AG10803 (cell line): ENCODE results near the gene NPTX2.

Experiments used
- DNase-seq: peaks from one replicate; pipeline ENCODE4 v3.0.0; 2010; ENCODE audit warnings: low read depth
- H3K4me3 ChIP-seq: 2 replicates; pipeline ENCODE4 v1.5.1; 2011; ENCODE audit warnings: mild to moderate bottlenecking, low read length, control low read depth
- TF ChIP-seq, protein P1 (sequence below): conservative IDR thresholded peaks from 2 replicates; pipeline ENCODE4 v1.5.1; 2011; ENCODE audit warnings: mild to moderate bottlenecking, low read length, control low read depth, inconsistent platforms

NPTX2 gene

GRCh38 chr7:98640375-98640774, 23.3 kb downstream of the NPTX2 start:
- TF ChIP-seq, protein P1, sequence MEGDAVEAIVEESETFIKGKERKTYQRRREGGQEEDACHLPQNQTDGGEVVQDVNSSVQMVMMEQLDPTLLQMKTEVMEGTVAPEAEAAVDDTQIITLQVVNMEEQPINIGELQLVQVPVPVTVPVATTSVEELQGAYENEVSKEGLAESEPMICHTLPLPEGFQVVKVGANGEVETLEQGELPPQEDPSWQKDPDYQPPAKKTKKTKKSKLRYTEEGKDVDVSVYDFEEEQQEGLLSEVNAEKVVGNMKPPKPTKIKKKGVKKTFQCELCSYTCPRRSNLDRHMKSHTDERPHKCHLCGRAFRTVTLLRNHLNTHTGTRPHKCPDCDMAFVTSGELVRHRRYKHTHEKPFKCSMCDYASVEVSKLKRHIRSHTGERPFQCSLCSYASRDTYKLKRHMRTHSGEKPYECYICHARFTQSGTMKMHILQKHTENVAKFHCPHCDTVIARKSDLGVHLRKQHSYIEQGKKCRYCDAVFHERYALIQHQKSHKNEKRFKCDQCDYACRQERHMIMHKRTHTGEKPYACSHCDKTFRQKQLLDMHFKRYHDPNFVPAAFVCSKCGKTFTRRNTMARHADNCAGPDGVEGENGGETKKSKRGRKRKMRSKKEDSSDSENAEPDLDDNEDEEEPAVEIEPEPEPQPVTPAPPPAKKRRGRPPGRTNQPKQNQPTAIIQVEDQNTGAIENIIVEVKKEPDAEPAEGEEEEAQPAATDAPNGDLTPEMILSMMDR = no peak
- H3K4me3 ChIP-seq = no peak overlapping the region
- no peak for DNase-seq

- H3K4me3 ChIP-seq = no peak overlapping the region
- TF ChIP-seq, protein P1 = no peak
- no peak for DNase-seq
Measured at GRCh38 chr7:98641646-98642500, 24.8 kb downstream of the NPTX2 start.

GRCh38 chr7:98643236-98643985, 26.3 kb downstream of the NPTX2 start:
- DNase-seq = no peak
- TF ChIP-seq, protein P1 = no peak
- no peak overlapping the region for H3K4me3 ChIP-seq

DNA sequence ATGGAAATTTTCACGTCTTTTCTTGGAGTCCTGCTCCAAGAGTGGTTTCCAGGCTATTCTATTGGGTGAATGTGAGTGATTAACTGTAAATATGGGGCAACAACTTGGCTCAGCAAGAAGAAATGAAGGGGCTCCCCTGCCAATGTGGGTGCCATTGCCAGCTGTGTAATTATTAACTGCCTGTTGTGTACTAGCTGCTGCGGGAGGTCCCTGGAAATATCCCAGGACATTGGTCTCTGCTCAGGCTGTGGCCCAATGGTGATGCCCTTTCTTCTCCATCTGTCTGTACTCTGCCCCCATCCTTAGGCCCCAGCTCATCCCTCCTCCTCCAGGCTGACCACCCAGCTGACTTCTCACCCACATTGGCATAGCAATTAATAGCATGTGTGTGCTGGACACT, 29.4 kb downstream of the NPTX2 start:
- TF ChIP-seq, protein P1 = no peak
- no peak for DNase-seq
- no peak overlapping the region for H3K4me3 ChIP-seq

DNA sequence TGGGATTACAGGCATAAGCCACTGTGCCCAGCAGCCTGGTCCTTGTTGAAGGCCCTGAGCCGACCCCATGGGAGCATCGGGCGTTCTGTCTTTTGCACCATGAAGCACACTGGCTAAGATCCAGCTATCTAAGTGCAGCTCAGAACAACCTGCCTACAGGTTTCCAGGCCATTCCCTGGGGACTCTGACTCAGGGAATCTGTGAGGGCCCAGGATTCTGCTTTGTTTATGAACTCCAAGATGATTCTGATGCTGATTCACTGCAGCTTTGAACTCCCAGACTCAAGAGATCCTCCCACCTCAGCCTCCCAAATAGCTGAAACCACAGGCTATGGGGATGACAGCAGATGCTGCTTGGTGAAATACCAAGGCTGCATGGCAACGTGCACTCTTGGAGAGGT, 30.2 kb downstream of the NPTX2 start:
- TF ChIP-seq, protein P1 = no peak
- H3K4me3 ChIP-seq = no peak overlapping the region
- DNase-seq = no peak

GRCh38 chr7:98651760-98652159, 34.7 kb downstream of the NPTX2 start:
- TF ChIP-seq, protein P1 = no peak
- DNase-seq = no peak
- no peak overlapping the region for H3K4me3 ChIP-seq
